GM19452 (cell line): ENCODE data around the gene CERK.

Experiments used
- ATAC-seq: cut with Tn5 transposase; IDR thresholded peaks from one replicate; pipeline ENCODE4 v1.9.1; 2021; ENCODE audit not compliant: unreplicated experiment

The CERK gene

GRCh38 chr22:46749682-46750529 is 11.9 kb upstream of the CERK start:
- no peak for ATAC-seq

- no peak for ATAC-seq
Measured at GRCh38 chr22:46748908-46749675, 11.0 kb upstream of the CERK start.

GRCh38 chr22:46748206-46748907 is 10.3 kb upstream of the CERK start:
- ATAC-seq, result no peak

- ATAC-seq, result no peak
Measured at GRCh38 chr22:46747646-46748045, 9.6 kb upstream of the CERK start.

GRCh38 chr22:46746620-46747019 is 8.6 kb upstream of the CERK start:
- ATAC-seq, result no peak

- no peak for ATAC-seq
Measured at GRCh38 chr22:46746192-46746591, 8.1 kb upstream of the CERK start.

GRCh38 chr22:46744581-46744980 is 6.5 kb upstream of the CERK start:
- no peak for ATAC-seq

GRCh38 chr22:46742576-46743221 is 4.6 kb upstream of the CERK start:
- no peak for ATAC-seq

- ATAC-seq, result no peak
Measured at GRCh38 chr22:46741974-46742519, 4.0 kb upstream of the CERK start.

- ATAC-seq, result no peak
Measured at GRCh38 chr22:46740910-46741780, 3.1 kb upstream of the CERK start.

GRCh38 chr22:46739094-46739870 is 1.2 kb upstream of the CERK start:
- no peak for ATAC-seq

- ATAC-seq, result no peak
Measured at GRCh38 chr22:46738647-46739093, 618 bp upstream of the CERK start.

GRCh38 chr22:46737105-46737975 is 712 bp downstream of the CERK start:
- no peak for ATAC-seq

GRCh38 chr22:46736705-46737104 is 1.3 kb downstream of the CERK start:
- ATAC-seq, result no peak

GRCh38 chr22:46735747-46736608 is 2.1 kb downstream of the CERK start:
- no peak for ATAC-seq

- no peak for ATAC-seq
Measured at GRCh38 chr22:46734830-46735453, 3.1 kb downstream of the CERK start.
